22Rv1 (cell line): ENCODE results near the gene KCNQ5.

Experiments used
- H3K27ac ChIP-seq: fragments of 450-650 bp; 2 replicates; pipeline ENCODE4 v1.5.1; 2017
- ZFX ChIP-seq: fragments of 450-650 bp; IDR thresholded peaks from 2 replicates; pipeline ENCODE4 v1.6.1; 2017; ENCODE audit warnings: antibody characterized with exemption, borderline replicate concordance
- TF ChIP-seq, protein P1 (sequence below): fragments of 450-650 bp; IDR thresholded peaks from 2 replicates; pipeline ENCODE4 v1.5.1; 2017; ENCODE audit warnings: mild to moderate bottlenecking

The KCNQ5 gene

DNA sequence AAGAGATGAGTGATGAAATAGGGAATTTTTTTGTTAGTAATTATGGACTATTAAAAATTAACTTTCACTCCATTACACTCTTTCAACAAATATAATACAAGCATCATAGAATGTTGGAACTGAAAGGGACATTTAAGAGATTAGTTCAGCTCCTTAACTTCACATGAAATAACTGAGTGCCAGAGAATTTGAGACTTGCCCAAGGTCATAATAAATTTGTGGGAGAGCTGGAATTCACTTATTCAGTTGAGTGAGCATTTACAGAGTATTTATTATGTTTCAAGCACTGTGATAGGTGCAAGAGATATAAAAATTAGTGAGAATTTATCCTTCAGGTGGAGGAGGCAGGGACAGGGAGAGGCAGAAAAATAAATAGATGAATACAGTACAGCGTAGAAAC lies 154.6 kb downstream of the KCNQ5 start:
- H3K27ac ChIP-seq, result no peak overlapping the region
- TF ChIP-seq, protein P1, sequence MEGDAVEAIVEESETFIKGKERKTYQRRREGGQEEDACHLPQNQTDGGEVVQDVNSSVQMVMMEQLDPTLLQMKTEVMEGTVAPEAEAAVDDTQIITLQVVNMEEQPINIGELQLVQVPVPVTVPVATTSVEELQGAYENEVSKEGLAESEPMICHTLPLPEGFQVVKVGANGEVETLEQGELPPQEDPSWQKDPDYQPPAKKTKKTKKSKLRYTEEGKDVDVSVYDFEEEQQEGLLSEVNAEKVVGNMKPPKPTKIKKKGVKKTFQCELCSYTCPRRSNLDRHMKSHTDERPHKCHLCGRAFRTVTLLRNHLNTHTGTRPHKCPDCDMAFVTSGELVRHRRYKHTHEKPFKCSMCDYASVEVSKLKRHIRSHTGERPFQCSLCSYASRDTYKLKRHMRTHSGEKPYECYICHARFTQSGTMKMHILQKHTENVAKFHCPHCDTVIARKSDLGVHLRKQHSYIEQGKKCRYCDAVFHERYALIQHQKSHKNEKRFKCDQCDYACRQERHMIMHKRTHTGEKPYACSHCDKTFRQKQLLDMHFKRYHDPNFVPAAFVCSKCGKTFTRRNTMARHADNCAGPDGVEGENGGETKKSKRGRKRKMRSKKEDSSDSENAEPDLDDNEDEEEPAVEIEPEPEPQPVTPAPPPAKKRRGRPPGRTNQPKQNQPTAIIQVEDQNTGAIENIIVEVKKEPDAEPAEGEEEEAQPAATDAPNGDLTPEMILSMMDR, result no peak
- TF ChIP-seq ZFX, result no peak

DNA sequence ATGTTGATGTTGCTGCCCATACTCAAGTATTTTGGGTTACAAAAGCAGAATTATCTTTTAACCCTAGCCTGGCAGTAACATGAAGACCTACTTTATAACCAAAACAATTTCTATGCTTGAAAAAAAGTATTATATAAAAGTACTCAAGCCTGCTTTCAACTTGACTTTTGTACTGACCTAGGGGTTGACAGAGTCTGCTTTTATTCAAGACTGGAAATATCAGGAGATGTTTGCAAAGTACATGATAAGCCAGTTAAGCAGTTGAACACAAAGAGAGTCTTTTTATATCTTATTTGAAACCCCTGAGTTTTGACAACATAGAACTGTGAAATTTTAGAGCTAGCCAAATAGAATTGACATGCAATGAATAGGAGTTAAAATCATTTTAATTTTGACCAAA lies 159.8 kb downstream of the KCNQ5 start:
- TF ChIP-seq, protein P1, result no peak
- TF ChIP-seq ZFX, result no peak
- H3K27ac ChIP-seq, result no peak overlapping the region

DNA sequence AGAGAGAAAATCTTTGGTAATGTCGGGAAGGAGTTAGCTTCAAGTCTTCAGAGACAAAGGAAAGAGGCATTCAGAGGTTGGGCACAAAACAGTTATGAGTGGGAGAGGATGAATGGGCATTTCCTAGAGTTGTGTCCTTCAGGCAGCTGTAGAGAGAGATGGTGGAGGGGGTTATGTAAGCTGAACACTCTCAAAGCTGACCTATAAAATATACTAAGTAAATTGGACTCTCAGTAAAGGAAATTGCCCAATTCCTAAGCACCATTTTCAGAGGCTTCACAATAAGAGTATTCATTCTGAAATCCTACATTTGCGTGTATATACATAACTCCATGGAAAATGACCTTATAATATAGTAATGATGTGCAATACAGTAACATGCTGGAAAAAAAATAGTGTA lies 161.2 kb downstream of the KCNQ5 start:
- TF ChIP-seq ZFX, result no peak
- TF ChIP-seq, protein P1, result no peak
- no peak overlapping the region for H3K27ac ChIP-seq

DNA sequence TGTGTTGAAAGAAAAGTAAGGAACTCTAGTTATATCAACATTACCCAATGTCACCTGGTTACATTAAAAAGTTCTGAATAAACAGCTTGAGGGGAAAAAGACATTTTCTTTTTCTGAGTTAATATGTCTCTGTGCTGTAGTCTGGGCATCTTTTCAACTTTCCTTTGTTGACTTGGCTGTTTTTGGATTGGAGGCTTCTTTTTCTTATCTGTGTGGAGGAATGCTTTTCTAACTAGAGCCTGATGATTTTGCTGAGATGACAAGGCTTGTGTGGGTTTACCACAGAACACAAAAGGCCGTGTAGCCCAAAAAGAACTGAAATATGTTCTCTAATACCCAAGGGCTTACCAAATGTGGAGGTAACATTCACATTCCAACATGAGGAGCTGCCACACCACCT lies 161.8 kb downstream of the KCNQ5 start:
- TF ChIP-seq ZFX, result no peak
- TF ChIP-seq, protein P1, result no peak
- H3K27ac ChIP-seq, result 0 out of 2 replicates have a peak overlapping the region, but pooled peaks have one; percentile 9

DNA sequence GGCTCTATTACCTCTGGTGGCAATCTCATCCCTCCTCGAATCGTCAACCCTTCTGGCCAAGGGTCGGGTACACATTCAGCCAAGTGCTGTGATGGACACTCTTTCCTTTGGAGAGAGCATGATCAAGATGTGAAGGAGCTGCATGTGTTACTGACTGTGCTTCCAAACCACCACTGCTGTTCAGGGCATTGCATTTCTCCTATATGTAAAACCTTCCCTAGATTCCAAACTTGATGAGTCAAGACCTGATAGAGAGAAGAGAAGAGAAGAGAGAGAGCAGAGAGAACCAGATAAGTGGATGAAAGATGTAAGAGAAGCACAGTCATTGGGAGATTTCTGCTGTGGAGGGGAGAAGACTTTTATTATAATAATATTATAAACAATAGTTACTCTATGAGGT lies 162.2 kb downstream of the KCNQ5 start:
- TF ChIP-seq ZFX, result no peak
- TF ChIP-seq, protein P1, result no peak
- H3K27ac ChIP-seq, result 0 out of 2 replicates have a peak overlapping the region, but pooled peaks have one; percentile 9

DNA sequence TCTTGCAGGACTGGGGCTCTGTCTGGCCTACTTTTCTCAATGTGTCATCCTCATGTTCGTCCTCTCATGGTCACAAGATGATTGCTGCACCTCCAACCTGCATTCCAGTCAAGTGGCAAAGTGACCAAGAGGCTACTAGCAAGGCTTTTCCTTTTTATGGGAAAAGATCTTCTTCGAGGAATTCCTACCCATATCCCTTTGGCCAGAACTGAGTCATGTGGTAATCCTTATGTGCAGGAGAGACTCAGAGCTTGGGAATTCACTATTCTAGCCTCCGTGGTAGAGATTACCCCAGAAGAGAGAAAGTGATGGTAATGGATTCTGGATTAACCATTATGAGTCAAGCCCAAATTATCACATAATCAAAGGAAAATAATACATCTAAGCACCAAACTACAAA lies 162.7 kb downstream of the KCNQ5 start:
- TF ChIP-seq, protein P1, result no peak
- TF ChIP-seq ZFX, result no peak
- no peak overlapping the region for H3K27ac ChIP-seq

DNA sequence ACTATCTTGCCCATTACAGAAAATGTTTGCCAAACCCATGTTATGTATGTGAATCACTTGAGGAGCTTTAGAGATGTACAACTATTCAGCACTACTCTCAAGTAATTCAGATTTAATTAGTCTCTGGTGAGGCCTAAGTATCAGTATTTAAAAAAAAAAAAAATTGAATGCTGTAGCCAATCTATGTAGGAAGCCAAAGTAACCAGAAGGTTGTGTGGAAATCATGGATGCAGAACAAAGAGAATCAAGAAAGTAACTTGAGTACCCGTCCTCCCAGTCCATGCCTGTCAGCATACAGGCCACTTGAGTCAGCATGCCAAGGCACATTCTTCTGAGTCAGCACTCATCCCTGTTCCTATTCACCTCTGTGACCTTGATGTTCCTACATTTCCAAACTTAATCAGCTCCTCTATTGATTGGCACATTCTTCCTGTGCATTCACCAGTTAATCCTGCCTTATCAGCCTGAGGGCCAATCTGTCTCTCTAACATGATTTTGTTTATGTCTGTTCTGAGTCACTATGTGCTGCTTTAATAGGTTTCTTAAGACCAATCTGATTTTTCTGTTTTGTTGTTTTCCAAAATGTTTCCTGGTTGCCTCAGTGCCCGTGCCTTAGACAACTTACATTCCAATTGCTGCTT lies 165.6 kb downstream of the KCNQ5 start:
- no peak for TF ChIP-seq ZFX
- TF ChIP-seq, protein P1, result no peak
- H3K27ac ChIP-seq, result no peak overlapping the region
